Common myeloid progenitor, CD34-positive (primary cell): ENCODE results near the gene METTL24.
A peak's percentile ranks its signal among the peaks of the same experiment; 100 is the strongest.

Experiments
- CTCF ChIA-PET: fragments of 350-600 bp; sonication (Branson Sonifier 250); formaldehyde crosslinking; loops from one replicate; lab custom pipeline; 2021; ENCODE audit warnings: antibody characterized with exemption; lab: Charles Lee
- POLR2A ChIA-PET: fragments of 350-600 bp; sonication (Branson Sonifier 250); formaldehyde crosslinking; loops from one replicate; lab custom pipeline; 2021; ENCODE audit warnings: antibody characterized with exemption; lab: Charles Lee
- DNase-seq, 3 donors: peaks; one replicate each; pipeline versions ENCODE4 v3.0.0 to v3.0.0-alpha.2; 2013
- H3K27ac ChIP-seq, 2 experiments: 1 replicate in 1 of 2; 2 replicates in 1 of 2; pipeline ENCODE4 v1.7.0; 2013; ENCODE audit warnings: inconsistent platforms in 2 of 2, low read length in 2 of 2, mild to moderate bottlenecking in 2 of 2, low read depth in 1 of 2, moderate library complexity in 1 of 2; ENCODE audit not compliant: severe bottlenecking in 2 of 2, insufficient read depth in 1 of 2, poor library complexity in 1 of 2
- H3K27me3 ChIP-seq, 5 experiments: replicated peaks in 2 of 5; 1 replicate in 3 of 5; 2 replicates in 2 of 5; pipeline versions ENCODE4 v1.6.1 to v1.7.0; 2013; ENCODE audit warnings: low read length in 4 of 5, mild to moderate bottlenecking in 2 of 5, moderate library complexity in 2 of 5, inconsistent platforms in 1 of 5; ENCODE audit not compliant: insufficient read depth in 5 of 5, control insufficient read depth in 4 of 5
- H3K36me3 ChIP-seq, 4 experiments: 1 replicate in 2 of 4; 2 replicates in 2 of 4; pipeline versions ENCODE4 v1.6.1 to v1.7.0; 2013; ENCODE audit warnings: low read length in 3 of 4, control low read depth in 1 of 4, mild to moderate bottlenecking in 1 of 4; ENCODE audit not compliant: control insufficient read depth in 4 of 4, insufficient read depth in 4 of 4
- H3K4me1 ChIP-seq, 4 experiments: 1 replicate in 3 of 4; 2 replicates in 1 of 4; pipeline versions ENCODE4 v1.6.1 to v1.7.1; 2013; ENCODE audit warnings: low read length in 3 of 4, mild to moderate bottlenecking in 3 of 4, control low read depth in 1 of 4, inconsistent platforms in 1 of 4, moderate library complexity in 1 of 4; ENCODE audit not compliant: control insufficient read depth in 4 of 4, insufficient read depth in 4 of 4; ENCODE audit errors: control extremely low read depth in 1 of 4
- H3K4me3 ChIP-seq, 7 experiments: 1 replicate in 4 of 7; 2 replicates in 3 of 7; pipeline versions ENCODE4 v1.5.1 to v1.7.0; 2013; ENCODE audit warnings: mild to moderate bottlenecking in 7 of 7, low read length in 6 of 7, moderate library complexity in 6 of 7, inconsistent platforms in 2 of 7, low read depth in 2 of 7, control low read depth in 1 of 7; ENCODE audit not compliant: insufficient read depth in 4 of 7, control insufficient read depth in 1 of 7; ENCODE audit errors: extremely low read depth in 1 of 7
- H3K9me3 ChIP-seq, 5 experiments: 1 replicate in 4 of 5; 2 replicates in 1 of 5; pipeline versions ENCODE4 v1.6.1 to v1.7.1; 2013; ENCODE audit warnings: low read length in 4 of 5, mild to moderate bottlenecking in 2 of 5, inconsistent platforms in 1 of 5, low read depth in 1 of 5, moderate library complexity in 1 of 5; ENCODE audit not compliant: control insufficient read depth in 4 of 5, insufficient read depth in 2 of 5; ENCODE audit errors: control extremely low read depth in 1 of 5
- WGBS: methylation state at CpG from one replicate; pipeline ENCODE4 v1.1.5; 2013; ENCODE audit not compliant: insufficient coverage; 5-methylcytosine and 5-hydroxymethylcytosine counted together

METTL24 gene

GRCh38 chr6:110322874-110323242 is 35.3 kb downstream of the METTL24 start:
- Histone ChIP-seq H3K27me3 (no peaks in the 10 kb centered on the region), H3K36me3 (no peaks in the 10 kb centered on the region), H3K4me1 (peaks cover 0 to 21% (median 14%) of the 10 kb centered on the region in 4 experiments), H3K27ac (no peak overlapping the region), H3K9me3 (no peaks in the 10 kb centered on the region), H3K4me3 (peak overlapping the region in 4 of 7 experiments; percentile 5 to 58 (median 33))
- POLR2A ChIA-PET: no interaction called here
- CTCF ChIA-PET: no interaction called here
- peak; percentile 9 to 36 (median 25) for DNase-seq
- WGBS: 50% methylated on average over 2 of the region's 4 CpGs

GRCh38 chr6:110322151-110322873 is 35.8 kb downstream of the METTL24 start:
- Histone ChIP-seq H3K36me3 (no peaks in the 10 kb centered on the region), H3K4me3 (peak overlapping the region in 4 of 7 experiments; percentile 5 to 58 (median 33)), H3K4me1 (peaks cover 0 to 21% (median 14%) of the 10 kb centered on the region in 4 experiments), H3K27me3 (no peaks in the 10 kb centered on the region), H3K27ac (no peak overlapping the region), H3K9me3 (no peaks in the 10 kb centered on the region)
- POLR2A ChIA-PET: no interaction called here
- 91% methylated on average over 4 of the region's 6 CpGs for WGBS
- CTCF ChIA-PET: interaction anchor here (1.4 kb wide), 1 partner anchor 68 kb away, joined by 3 read pairs; no protein-coding TSS in a partner anchor
- DNase-seq: peak in 2 of 3 donors; percentile 36 to 46

GRCh38 chr6:110320307-110320706 is 37.8 kb downstream of the METTL24 start:
- Histone ChIP-seq H3K36me3 (no peaks in the 10 kb centered on the region), H3K27me3 (no peaks in the 10 kb centered on the region), H3K9me3 (no peaks in the 10 kb centered on the region), H3K27ac (no peak overlapping the region), H3K4me3 (no peak overlapping the region), H3K4me1 (peaks cover 0 to 21% (median 14%) of the 10 kb centered on the region in 4 experiments)
- 100% methylated on average over 4 of the region's 7 CpGs for WGBS
- ChIA-PET CTCF (no interaction called here), POLR2A (no interaction called here)
- no peak for DNase-seq

GRCh38 chr6:110319843-110320242 is 38.3 kb downstream of the METTL24 start:
- peaks cover 0 to 21% (median 14%) of the 10 kb centered on the region in 4 experiments for H3K4me1 ChIP-seq
- ChIA-PET POLR2A (no interaction called here), CTCF (interaction anchor here (1.0 kb wide), 1 partner anchor 27 kb away, joined by 3 read pairs; no protein-coding TSS in a partner anchor)
- H3K27ac ChIP-seq: no peak overlapping the region
- DNase-seq: no peak
- H3K9me3 ChIP-seq: no peaks in the 10 kb centered on the region
- 100% methylated on average over 2 of the region's 2 CpGs for WGBS
- H3K4me3 ChIP-seq: no peak overlapping the region
- H3K36me3 ChIP-seq: no peaks in the 10 kb centered on the region
- no peaks in the 10 kb centered on the region for H3K27me3 ChIP-seq

GRCh38 chr6:110319381-110319780 is 38.8 kb downstream of the METTL24 start:
- Histone ChIP-seq H3K27me3 (no peaks in the 10 kb centered on the region), H3K9me3 (no peaks in the 10 kb centered on the region), H3K27ac (no peak overlapping the region), H3K4me1 (peaks cover 0 to 21% (median 14%) of the 10 kb centered on the region in 4 experiments), H3K4me3 (no peak overlapping the region), H3K36me3 (no peaks in the 10 kb centered on the region)
- POLR2A ChIA-PET: no interaction called here
- 100% methylated on average over 1 of the region's 3 CpGs for WGBS
- CTCF ChIA-PET: interaction anchor here (1.0 kb wide), 1 partner anchor 28 kb away, joined by 3 read pairs; no protein-coding TSS in a partner anchor
- DNase-seq: no peak

GRCh38 chr6:110318971-110319370 is 39.2 kb downstream of the METTL24 start:
- WGBS: no CpG with 5 or more reads among the region's 3 CpGs
- ChIA-PET CTCF (interaction anchor here (1.0 kb wide), 1 partner anchor 28 kb away, joined by 3 read pairs; no protein-coding TSS in a partner anchor), POLR2A (no interaction called here)
- DNase-seq: no peak
- Histone ChIP-seq H3K4me3 (no peak overlapping the region), H3K27ac (no peak overlapping the region), H3K9me3 (no peaks in the 10 kb centered on the region), H3K27me3 (no peaks in the 10 kb centered on the region), H3K36me3 (no peaks in the 10 kb centered on the region), H3K4me1 (peaks cover 0 to 19% (median 14%) of the 10 kb centered on the region in 4 experiments)

GRCh38 chr6:110317646-110318045 is 40.5 kb downstream of the METTL24 start:
- POLR2A ChIA-PET: no interaction called here

More at GRCh38 chr6:110317646-110318045, 40.5 kb downstream of the METTL24 start:
- H3K4me3 ChIP-seq: no peak overlapping the region
- peaks cover 0 to 6% (median 4%) of the 10 kb centered on the region in 4 experiments for H3K4me1 ChIP-seq
- H3K9me3 ChIP-seq: no peaks in the 10 kb centered on the region
- H3K36me3 ChIP-seq: no peaks in the 10 kb centered on the region
- 95% methylated on average over 2 of the region's 3 CpGs for WGBS
- H3K27me3 ChIP-seq: no peaks in the 10 kb centered on the region
- H3K27ac ChIP-seq: no peak overlapping the region
- CTCF ChIA-PET: interaction anchor here (0.7 to 1.2 kb wide), 2 partner anchors 24 to 111 kb away, joined by 3 read pairs; no protein-coding TSS in a partner anchor
- no peak for DNase-seq
